ENCODE results near the gene WNT2B.

WNT2B gene

GRCh38 chr1:112546076-112546475 lies 37.3 kb downstream of the WNT2B start:
- TF ChIP-seq POLR2A (IDR thresholded peaks at IDR 0.05; ENCODE audit: low read length) (no peak), GATA1 (IDR thresholded peaks at IDR 0.05; ENCODE audit: low read depth, low read length) (no peak)
- no peak for DNase-seq

- TF ChIP-seq POLR2A (IDR thresholded peaks at IDR 0.05; ENCODE audit: low read length), result no peak
- TF ChIP-seq GATA1 (IDR thresholded peaks at IDR 0.05; ENCODE audit: low read depth, low read length), result no peak
- no peak for DNase-seq
Observed at GRCh38 chr1:112548547-112548946, 39.8 kb downstream of the WNT2B start.

DNA sequence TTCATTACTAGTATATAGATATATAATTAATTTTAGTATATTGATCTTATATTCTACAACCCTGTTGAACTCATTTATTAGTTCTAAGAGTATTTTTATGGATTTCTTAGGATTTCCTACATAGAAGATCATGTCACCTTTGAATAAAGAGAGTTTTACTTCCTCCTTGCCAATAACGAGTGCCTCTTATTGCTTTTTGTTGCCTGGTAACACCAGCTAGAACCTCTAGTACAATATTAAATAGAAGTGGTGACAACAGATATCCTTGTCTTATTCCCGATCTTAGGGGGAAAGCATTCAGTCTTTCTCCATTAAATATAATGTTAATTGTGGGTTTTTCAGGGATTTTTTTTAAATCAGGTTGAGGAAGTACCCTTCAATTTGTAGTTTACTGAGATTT lies 40.8 kb downstream of the WNT2B start:
- DNase-seq, result no peak
- TF ChIP-seq GATA1 (IDR thresholded peaks at IDR 0.05; ENCODE audit: low read depth, low read length), result no peak
- no peak for TF ChIP-seq POLR2A (IDR thresholded peaks at IDR 0.05; ENCODE audit: low read length)

DNA sequence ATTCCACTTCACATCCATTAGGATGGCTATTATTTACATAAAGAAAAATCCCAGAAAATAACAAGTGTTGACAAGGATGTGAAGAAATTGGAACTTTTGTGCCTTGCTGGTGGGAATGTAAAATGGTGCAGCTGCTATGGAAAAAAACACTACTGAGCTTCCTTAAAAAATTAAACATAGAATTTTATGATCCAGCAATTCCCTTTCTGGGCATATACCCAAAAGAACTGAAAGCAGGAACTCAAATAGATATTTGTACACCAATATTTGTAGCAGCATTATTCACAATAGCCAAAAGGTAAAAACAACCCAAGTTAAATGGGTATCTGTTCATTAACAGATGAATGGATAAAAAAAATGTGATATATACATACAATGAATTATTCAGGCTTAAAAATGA lies 45.6 kb downstream of the WNT2B start:
- no peak for DNase-seq
- TF ChIP-seq GATA1 (IDR thresholded peaks at IDR 0.05; ENCODE audit: low read depth, low read length) (no peak), POLR2A (IDR thresholded peaks at IDR 0.05; ENCODE audit: low read length) (no peak)

DNA sequence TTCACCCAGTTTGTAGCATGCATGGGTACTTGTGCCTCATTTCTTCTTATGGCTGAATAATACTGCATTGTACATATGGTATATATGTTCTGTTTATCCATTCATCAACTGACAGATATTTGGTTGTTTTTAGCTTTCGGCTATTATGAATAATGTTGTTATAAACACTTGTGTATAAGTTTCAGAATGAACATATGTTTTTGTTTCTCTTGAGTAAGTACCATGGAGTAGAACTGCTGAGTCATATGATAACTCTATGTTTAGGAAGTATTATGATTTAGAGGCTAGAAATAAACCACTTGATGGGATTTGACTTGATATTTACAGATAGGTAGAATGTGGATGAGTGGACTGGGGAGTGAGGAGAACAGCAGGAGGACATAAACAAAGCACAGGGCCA lies 48.6 kb downstream of the WNT2B start:
- peak in 1 of 2 experiments; percentile 14 for DNase-seq
- TF ChIP-seq POLR2A (IDR thresholded peaks at IDR 0.05; ENCODE audit: low read length), result no peak
- no peak for TF ChIP-seq GATA1 (IDR thresholded peaks at IDR 0.05; ENCODE audit: low read depth, low read length)

- DNase-seq, result no peak
- TF ChIP-seq GATA1 (IDR thresholded peaks at IDR 0.05; ENCODE audit: low read depth, low read length), result no peak
- TF ChIP-seq POLR2A (IDR thresholded peaks at IDR 0.05; ENCODE audit: low read length), result no peak
Observed at GRCh38 chr1:112558634-112559033, 49.9 kb downstream of the WNT2B start.

DNA sequence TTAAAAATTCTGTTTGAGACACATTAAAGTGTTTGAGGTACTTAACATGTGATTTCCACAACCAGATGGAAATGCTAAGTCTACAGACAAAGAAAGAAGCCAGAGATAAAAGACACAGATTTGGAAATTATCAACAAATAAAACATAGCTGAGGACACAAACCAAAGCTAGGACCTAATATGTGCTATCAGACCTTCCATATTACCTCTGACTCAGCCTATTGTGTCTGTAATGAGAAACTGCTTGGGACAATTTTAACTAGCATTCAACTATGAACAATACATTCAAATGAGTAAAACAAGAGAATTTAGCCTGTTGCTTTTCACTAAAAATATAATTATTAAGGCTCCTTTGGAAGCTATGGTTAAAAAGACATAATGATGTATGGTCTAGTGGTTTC lies 54.6 kb downstream of the WNT2B start:
- DNase-seq, result no peak
- TF ChIP-seq GATA1 (IDR thresholded peaks at IDR 0.05; ENCODE audit: low read depth, low read length) (no peak), POLR2A (IDR thresholded peaks at IDR 0.05; ENCODE audit: low read length) (no peak)

DNA sequence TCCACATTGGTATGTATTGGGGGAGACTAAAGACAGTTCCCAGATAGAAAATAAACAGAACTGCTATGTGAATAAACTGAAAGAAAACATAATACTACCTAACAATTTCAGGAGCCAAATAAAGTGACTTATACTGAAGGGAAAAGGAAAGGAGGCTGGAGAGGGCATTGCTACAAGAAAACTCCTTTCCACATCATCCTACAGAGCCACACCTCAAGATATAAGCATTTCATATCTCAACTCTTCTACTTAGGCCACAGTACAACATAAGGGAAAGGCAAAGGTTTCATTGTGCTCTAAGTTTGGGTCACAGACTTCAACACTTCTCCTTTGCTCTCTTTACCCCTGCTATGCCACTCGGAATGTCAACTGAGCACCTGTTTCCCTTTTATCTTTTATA lies 55.3 kb downstream of the WNT2B start:
- no peak for DNase-seq
- TF ChIP-seq GATA1 (IDR thresholded peaks at IDR 0.05; ENCODE audit: low read depth, low read length), result no peak
- no peak for TF ChIP-seq POLR2A (IDR thresholded peaks at IDR 0.05; ENCODE audit: low read length)

- DNase-seq, result no peak
Observed at GRCh38 chr1:112565800-112566199, 57.0 kb downstream of the WNT2B start.

GRCh38 chr1:112575154-112575804 lies 66.5 kb downstream of the WNT2B start:
- peak; percentile 54 to 75 for DNase-seq

More at GRCh38 chr1:112565800-112566199, 57.0 kb downstream of the WNT2B start:
- TF ChIP-seq POLR2A (IDR thresholded peaks at IDR 0.05; ENCODE audit: low read length) (no peak), GATA1 (IDR thresholded peaks at IDR 0.05; ENCODE audit: low read depth, low read length) (no peak)

DNA sequence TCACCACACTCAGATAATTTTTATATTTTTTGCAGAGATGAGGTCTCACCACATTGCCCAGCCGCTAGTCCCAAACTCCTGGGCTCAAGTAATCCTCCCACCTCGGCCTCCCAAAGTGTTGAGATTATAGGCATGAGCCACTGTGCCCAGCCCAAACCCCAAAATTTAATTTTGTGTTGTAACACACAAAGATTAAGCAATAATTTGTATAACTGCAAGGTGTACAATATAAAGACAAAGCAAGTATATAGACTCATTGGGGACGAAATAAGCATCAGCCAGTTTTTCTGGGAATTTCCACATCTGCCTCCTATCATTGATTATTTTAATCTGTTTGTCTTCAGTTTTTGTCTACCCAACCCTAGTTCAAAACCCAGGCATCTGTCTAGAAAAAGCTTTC lies 67.5 kb downstream of the WNT2B start:
- no peak for TF ChIP-seq POLR2A (IDR thresholded peaks at IDR 0.05; ENCODE audit: low read length)
- no peak for TF ChIP-seq GATA1 (IDR thresholded peaks at IDR 0.05; ENCODE audit: low read depth, low read length)
- no peak for DNase-seq

More at GRCh38 chr1:112575154-112575804, 66.5 kb downstream of the WNT2B start:
- TF ChIP-seq GATA1 (IDR thresholded peaks at IDR 0.05; ENCODE audit: low read depth, low read length) (no peak), POLR2A (IDR thresholded peaks at IDR 0.05; ENCODE audit: low read length) (no peak)
